Measurements from ENCODE around the gene MEAK7.

MEAK7 gene

DNA sequence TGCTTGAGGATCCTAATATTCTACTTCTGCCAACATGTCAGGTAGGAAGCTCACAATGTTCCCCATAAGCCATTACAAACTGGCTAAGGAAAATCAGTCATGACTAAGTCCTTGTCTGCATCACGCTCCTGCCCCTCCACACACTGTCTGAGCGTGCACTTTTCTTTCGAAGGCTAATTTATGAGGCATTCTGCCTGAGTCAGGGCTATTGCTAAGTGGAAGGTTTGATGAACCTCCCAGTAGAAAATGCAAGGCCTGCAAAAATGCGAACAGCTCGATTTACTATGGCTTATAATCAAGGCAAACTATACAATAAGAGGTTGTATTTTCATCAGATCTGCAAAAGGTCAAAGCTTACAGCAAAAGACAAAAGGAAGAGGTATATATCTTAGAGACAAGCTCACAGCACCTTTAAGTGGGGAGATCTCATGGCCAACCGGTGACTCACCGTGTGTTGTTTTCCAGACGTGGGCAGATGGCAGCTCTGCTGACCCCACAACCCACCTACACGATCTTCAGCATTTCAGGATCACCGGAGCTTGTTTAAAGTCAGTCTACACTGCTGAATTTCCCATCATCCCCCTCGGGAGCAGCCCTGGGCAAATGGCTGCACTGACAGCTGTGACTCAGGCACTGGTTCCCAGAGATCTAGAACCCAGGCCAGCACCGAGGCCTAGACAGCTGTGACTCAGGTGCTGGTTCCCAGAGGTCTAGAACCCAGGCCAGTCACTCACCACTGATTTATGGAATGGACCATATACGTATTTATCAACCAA, 26.1 kb downstream of the MEAK7 start:
- DNase-seq (ENCODE audit: extremely low spot score, insufficient read length, low read depth) = no peak
- no peak for FAIRE-seq

DNA sequence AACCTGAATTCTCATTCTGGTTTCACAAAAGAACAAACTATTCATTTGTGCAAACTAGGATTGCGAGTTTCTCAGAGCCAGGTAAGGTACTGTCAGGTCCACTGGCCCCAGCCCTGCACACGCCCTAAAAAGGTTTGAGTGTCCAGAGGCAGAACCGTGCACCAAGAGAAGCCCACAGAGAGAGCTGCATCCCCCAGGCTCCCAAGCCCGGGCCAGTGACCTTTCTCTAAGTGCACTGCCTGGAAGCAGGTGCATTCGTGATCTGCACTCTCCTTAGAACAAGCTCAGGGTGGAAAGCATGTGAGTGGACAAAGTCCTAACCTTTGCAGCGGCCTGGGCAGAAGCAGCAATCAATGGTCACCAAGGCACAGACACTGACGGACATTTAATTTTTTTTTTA, 26.8 kb downstream of the MEAK7 start:
- no peak for FAIRE-seq
- no peak for DNase-seq (ENCODE audit: extremely low spot score, insufficient read length, low read depth)

DNA sequence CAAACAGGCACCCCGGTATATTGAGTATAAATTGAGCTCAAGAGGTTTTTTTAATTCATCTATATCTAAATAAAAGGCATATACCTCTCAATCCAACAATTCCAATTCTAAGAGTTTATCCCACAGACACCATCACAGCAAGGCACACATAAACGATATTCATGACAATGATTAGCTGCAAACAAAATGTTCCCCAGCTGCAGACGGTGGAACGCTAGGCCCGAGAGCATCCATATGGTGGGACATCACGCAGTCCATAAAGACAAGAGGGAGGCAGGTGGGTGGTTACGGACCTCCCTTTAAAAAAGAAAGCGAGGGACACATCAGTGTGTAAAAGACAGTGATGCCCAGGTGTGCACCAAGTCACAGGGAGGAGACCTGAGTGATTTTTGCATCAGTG, 28.1 kb downstream of the MEAK7 start:
- FAIRE-seq (no peak), DNase-seq (ENCODE audit: extremely low spot score, insufficient read length, low read depth) (no peak)

DNA sequence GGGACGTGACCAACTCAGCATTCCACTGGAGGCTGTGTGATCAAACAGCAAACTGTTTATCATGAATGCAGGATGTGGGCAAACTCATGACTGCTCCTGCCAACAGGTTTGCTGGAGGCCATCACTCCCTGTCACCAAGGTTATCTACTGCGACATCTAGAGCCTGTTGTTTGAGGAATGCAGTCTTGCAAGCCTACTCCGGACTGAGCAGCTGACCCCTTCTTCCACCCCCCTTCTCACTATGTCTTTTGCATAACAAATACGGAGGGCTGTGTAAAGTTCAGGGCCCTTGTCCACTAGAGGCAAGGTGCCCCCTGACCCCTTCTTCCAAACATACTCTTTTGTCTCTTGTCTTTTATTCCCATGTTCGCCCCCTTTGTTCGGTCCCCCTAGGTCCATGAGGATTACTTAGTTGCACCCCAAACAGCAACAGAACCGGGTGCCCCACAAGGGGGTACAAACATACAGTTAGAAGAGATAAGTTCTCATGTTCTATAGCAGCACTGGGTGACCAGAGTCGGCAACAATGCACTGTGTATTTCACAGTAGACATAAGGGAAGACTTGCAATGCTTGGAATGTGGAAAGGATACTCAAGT, 28.7 kb downstream of the MEAK7 start:
- FAIRE-seq (no peak), DNase-seq (ENCODE audit: extremely low spot score, insufficient read length, low read depth) (no peak)

DNA sequence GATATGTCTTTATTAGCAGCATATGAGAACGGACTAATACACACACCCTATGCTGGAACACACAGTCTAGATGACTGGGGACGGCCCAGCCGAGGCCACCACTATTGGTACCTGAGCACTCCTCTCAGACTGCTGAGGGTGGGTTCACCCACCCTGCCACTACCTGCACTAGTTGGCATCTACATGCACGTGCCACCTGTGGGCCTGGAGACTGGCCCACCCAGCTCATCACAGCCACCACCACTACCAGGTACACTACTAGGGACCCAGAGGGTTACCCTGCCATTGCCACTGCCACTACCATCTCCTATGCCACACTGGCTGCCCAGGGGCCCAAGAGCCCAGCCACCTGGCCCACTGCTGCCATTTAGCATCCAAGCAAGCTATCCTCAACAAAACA, 32.5 kb downstream of the MEAK7 start:
- DNase-seq (ENCODE audit: extremely low spot score, insufficient read length, low read depth) = no peak
- FAIRE-seq = no peak

DNA sequence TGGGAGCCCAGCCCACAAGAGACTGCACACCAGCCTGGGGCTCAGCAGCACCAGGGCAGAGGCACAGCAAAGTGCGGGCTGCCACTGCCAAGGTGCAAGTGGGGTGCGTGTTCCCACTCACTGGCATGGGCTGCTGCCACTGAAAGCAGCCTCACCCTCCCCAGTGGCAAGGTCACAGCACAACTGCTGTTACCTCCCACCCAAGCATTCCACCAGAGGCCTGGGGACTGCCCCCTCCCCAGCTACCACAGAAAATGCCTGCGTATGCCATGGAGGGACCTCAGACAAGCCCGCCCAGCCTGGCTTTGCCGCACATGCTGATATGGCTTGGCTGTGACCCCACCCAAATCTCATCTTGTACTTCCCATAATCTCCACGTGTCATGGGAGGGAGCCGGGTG, 33.1 kb downstream of the MEAK7 start:
- DNase-seq (ENCODE audit: extremely low spot score, insufficient read length, low read depth) (no peak), FAIRE-seq (no peak)

DNA sequence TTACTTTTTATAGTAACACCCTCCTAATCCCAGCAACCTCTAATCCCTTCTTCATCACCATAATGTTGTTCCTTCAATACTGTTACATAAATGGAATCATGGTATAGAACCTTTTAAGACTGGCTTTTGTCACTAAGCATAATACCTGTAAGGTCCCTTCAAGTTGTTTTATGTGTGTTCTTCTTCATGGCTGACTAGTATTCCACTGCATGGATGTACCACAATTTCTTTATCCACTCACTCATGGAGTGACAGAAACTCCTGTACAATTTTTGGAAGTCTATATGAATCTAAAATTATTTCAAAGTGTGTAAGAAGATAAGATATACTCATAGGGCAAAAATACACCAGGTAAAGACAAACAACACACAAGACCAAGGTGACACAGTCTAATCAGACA, 36.8 kb downstream of the MEAK7 start:
- FAIRE-seq = no peak
- DNase-seq (ENCODE audit: extremely low spot score, insufficient read length, low read depth) = no peak

DNA sequence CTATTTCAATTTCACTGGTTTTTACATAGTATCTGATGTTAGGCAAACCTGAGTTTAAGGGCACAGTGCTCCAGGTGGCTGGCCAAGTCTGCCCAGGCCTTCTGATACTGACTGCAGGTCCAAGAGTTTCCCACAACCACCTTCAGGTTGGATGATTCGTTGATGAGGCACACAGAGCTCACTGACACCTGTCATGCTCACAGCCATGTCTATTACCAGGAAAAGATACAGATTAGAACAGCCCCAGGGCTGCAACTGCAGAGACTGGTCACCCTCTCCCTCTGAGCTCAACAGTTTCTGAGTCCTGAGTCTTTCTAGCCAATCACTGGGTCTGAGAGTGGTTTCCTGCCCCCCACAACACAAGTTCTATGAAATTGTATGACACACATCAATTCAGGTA, 37.2 kb downstream of the MEAK7 start:
- DNase-seq (ENCODE audit: extremely low spot score, insufficient read length, low read depth) (no peak), FAIRE-seq (no peak)

DNA sequence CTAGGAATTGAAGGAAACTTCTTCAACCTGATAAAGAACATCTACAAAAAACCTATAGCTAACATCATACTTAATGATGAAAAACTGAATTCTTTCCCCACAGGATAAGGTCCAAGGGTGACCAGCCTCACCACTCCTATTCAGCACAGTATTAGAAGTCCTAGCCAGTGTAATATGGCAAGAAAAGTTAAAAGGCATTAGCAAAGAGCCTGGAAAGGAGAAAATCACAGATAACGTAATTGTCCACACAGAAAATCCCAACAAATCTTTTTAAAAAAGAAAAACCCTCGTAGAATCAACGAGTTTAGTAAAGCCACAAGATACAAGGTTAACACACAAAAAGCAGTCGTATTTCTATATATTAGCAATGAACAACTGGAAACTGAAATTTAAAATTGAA, 37.8 kb downstream of the MEAK7 start:
- no peak for DNase-seq (ENCODE audit: extremely low spot score, insufficient read length, low read depth)
- FAIRE-seq = no peak

DNA sequence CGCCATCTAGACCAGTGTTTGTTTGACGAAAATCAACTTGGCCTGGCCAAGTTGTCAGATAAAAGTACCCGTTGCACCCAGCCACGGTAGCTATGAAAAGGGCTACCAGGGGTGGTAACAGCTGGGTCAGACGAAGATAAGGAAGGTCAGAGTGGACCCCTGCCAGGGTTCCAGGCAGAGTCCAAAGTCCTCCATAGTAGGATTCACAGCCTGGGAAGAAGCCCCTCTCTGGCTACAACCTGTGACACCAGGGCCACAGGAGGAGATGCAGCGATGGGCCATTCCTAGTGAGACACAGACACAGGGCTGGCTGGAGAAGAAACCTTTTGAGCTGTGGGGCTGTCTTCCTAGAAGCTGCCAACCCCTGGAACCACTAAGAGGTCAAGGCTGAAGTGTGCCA, 39.3 kb downstream of the MEAK7 start:
- DNase-seq (ENCODE audit: extremely low spot score, insufficient read length, low read depth) (no peak), FAIRE-seq (no peak)

DNA sequence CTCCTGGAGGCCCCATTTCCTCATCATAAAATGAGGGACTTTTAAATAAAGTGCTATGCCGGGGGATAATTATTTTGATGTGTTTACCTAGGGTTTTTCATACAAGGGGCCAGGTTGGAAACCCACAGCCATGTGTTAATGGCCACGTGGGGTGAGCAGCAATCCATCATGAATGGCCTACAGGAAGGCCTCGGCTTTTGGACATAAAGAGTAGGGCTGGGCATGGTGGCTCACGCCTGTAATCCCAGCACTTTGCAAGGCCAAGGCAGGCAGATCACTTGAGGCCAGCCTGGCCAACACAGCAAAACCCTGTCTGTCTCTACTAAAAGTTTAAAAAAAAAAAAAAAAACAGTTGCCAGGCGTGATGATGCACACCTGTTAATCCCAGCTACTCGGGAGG, 40.3 kb downstream of the MEAK7 start:
- FAIRE-seq = no peak
- DNase-seq (ENCODE audit: extremely low spot score, insufficient read length, low read depth) = no peak

DNA sequence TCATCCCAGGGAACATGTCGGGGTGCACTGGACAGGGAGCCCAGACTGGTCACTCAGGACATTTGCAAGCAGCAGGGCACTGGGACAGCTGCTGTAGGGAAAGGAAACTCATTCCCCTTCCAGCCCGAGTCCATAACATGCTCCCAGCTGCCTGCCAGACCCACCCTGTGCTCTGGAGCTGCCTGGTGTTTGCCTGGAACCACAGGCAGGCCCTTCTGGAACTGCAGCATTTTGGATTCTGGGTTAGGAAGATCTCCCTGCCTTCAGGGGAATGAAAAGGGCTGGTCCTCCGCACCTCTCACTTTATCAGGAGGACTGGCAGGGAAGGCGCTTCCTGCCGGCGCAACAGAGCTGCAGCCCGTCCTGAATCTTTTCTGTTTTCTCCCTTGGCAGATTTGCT, 41.2 kb downstream of the MEAK7 start:
- DNase-seq (ENCODE audit: extremely low spot score, insufficient read length, low read depth) (no peak), FAIRE-seq (no peak)

DNA sequence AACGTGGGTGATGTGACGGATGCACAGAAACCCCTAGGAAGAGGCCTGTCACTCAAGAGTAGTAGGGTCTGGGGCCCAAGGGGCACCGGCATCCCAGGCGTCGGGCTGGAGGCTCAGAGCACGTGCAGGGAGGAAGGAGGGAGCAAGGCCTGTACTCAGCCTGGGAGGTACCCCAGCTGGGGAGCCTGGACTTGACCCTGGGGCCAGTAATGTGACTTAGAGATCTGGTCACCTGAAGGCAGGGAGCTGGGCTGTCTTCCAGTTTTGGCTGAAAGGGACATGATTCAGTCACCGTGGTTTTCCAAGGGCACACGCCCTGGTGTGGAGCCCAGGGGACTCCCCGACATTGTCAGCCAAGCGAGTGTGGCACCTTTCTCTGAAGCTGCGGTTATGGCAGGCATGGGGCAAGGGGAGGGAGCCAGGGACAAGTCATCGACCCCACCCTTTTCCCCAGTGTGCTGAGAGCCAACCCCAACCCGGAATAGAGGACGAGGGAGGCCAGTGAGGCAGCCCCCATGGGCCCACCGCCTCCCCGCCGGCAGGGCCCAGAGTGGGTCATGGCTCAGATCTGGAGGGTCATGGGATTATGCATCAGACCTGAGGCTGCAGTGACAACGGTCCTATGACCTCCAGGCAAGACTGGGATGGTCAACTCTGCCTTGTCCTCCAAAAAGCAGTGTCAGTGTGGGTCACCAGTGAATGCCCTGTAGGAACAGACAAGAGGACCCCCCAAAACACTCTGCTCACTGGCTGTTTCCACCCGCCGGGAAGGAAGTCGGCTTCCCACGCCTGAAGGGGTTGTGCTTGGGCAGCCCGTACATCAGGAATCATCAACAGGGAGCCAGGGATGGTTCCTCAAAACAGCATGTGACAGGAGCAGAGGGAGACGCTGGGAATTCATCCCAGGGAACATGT, 41.9 kb downstream of the MEAK7 start:
- no peak for FAIRE-seq
- no peak for DNase-seq (ENCODE audit: extremely low spot score, insufficient read length, low read depth)

DNA sequence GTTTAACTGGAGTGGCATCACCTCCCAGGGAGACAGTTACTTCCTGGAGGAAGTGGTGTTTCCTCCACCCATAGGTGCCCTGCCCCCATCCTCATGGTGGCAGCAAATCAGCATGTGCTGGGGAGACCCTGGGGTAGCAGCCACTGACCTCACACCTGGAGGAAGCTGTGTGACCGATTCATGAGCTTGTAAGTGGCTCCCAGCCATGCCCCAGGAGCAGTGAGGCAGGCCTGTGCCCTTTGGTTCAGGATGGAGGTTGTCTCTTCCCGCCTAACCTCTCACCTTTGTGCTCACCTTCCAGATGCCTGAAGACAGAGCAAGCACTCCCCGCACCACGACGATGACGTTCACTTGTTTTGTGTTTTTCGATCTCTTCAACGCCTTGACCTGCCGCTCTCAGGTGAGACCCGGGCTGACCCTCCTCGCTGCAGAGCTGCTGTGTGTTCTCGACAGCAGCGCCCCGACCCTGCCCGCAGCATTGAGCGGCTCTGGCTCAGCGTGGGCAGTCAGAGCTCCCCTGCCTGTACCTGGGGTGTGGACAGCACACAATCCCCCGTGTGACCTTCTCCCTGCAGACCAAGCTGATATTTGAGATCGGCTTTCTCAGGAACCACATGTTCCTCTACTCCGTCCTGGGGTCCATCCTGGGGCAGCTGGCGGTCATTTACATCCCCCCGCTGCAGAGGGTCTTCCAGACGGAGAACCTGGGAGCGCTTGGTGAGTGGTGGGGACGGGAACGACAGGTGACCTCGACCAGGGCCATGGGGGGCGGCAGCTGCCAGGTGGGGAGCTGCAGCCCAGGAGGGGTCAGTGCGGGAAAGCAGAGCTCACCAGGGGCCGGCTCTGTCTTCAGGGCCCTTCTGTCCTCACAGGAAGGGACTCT, 42.8 kb downstream of the MEAK7 start:
- FAIRE-seq = no peak
- DNase-seq (ENCODE audit: extremely low spot score, insufficient read length, low read depth) = no peak

DNA sequence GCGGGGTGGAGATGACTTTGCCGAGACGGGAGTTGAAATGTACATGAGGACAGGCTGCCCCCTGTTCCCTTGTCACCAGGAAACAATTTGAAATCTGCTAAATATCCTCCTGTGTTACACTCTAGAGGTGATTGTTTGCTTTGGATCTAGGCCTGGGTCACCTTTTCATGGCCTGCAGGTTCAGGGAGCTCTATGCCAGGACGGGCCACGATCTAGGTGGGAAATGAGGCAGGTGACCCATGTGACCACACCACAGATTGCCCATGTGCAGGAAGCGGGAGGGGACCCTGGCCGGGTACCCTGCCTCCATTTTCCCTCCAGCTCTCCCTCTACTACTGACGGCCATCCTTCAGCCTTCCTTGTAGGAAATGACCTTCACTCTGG, 43.4 kb downstream of the MEAK7 start:
- DNase-seq (ENCODE audit: extremely low spot score, insufficient read length, low read depth) (no peak), FAIRE-seq (no peak)

DNA sequence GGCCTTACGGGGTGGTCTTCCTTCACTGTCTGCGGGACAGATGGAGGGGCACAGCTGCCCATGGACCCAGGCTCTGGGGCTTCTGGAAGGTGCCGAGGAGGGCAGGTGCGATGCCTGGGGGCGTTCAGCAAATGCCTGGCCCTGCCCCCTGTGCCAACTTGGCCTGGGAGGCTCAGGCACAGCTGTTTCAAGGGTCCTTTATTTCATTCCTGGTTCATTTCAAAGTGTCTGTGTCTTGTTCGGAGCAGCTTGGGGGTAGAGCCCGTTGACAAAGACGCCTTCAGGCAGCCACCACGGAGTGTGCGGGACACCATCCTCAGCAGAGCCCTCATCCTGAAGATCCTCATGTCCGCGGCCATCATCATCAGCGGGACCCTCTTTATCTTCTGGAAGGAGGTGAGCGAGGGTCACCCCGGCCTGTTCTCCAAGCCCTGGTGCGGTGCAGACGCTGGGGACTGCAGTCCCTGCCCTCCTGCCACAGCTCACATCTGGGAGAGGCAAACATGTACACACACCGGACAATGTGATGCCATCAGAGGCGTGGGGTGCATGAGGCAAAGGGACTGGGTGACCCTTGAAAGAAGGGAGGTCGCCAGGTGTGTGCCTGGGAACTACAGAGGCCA, 43.9 kb downstream of the MEAK7 start:
- FAIRE-seq (no peak), DNase-seq (ENCODE audit: extremely low spot score, insufficient read length, low read depth) (no peak)

DNA sequence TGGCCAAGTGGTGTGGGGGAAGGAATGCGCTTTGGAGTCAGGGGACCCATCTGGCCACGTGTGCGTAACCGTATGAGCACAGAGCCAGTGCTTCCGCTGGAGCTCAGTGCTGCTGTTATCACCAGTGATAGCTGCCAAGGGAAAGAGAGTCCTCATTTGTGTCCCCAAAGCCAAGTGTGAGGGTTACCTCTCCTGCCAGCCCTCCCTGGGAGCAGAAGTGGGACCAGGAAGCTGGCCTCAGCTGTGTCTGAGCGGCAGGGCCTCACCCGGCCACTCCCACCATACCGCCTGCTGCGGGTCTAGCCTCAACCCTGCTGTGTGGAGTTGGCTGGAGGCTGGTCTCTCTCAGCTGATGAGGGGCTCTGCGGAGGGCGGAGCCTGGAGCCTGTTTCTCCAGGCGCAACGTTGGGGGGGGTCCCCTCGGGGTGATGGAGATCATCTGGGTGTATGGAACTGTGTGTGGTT, 44.5 kb downstream of the MEAK7 start:
- no peak for DNase-seq (ENCODE audit: extremely low spot score, insufficient read length, low read depth)
- no peak for FAIRE-seq

DNA sequence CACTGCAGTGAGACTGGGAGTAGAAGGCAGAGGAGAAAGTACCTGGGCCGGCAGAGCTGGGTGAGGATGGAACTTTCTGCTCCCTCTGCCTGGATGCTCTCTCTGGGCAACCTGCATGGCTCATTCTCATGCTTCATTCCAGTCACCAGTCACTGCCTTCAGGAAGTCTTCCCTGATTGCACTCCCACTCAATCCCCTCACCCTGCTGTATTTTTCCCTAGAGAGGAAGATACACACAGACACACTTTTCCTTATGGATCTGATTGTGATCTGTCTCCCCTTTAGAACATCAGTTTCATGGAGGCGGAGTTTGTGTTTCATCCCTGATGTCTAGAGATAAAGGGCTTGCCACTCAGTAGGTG, 44.9 kb downstream of the MEAK7 start:
- no peak for DNase-seq (ENCODE audit: extremely low spot score, insufficient read length, low read depth)
- FAIRE-seq = no peak

DNA sequence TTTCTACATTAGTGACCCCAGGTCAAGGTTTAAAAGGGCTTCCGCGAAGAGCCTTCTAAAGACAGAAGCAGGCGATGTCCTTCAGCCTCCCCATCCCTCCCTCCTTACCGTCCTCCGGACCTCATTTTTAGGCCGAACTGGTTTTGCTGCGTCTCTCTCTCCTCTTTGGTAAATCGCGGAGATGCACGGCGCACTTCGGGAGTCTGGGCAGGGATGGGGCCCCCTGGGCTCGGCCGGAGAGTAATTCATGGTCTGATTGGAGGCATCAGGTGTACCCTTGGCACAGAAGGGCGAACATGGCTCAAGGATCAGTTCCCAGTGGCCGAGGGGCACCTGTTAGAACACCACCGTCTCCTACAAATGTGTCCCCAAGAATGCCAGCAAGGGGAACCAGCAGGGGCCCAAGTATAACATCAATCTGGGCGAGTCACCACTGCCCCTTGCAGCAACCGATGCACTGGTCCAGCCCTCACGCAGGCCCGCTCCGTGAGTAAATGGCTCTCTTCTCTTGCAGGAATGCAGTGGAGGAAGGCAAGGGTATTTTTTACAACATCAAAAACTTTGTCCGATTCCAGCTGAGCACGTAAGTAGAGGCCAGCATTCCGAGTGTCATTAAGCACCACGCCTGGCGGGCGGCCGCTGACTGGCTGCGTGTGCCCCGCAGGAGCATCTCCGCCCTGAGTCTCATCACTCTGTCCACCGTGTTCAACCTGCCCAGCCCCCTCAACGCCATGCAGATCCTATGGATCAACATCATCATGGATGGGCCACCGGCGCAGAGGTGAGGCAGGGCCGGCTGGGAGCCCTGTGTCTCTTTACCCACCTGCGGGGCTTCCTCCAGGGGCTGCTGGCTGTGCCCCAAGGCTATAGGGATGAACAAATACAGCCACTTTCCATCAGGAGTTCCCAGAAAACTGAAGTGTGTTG, 45.6 kb downstream of the MEAK7 start:
- DNase-seq (ENCODE audit: extremely low spot score, insufficient read length, low read depth) = no peak
- no peak for FAIRE-seq

Data from GM18507 (cell line).